Neural cell (in vitro differentiated cells): ENCODE results near the gene PIANP.

ENCODE experiments used
- CTCF ChIP-seq: fragments of 450-650 bp; IDR thresholded peaks from 2 replicates; pipeline ENCODE4 v1.5.1; 2014; ENCODE audit warnings: antibody characterized with exemption, mild to moderate bottlenecking, moderate library complexity; ENCODE audit not compliant: poor library complexity, severe bottlenecking
- EP300 ChIP-seq: fragments of 450-650 bp; conservative IDR thresholded peaks from 2 replicates; pipeline ENCODE4 v1.6.1; 2014; ENCODE audit warnings: antibody characterized with exemption, mild to moderate bottlenecking, moderate library complexity; ENCODE audit not compliant: poor library complexity, severe bottlenecking
- EZH2 ChIP-seq: fragments of 200-600, 300-800 bp; shearing (Covaris generic), sonication (generic); IDR thresholded peaks from 2 replicates; pipeline ENCODE4 v1.6.1; 2014; ENCODE audit warnings: antibody characterized with exemption, low read length, borderline replicate concordance, mild to moderate bottlenecking; ENCODE audit not compliant: insufficient read depth, poor library complexity, severe bottlenecking
- POLR2AphosphoS5 ChIP-seq: IDR thresholded peaks from 2 replicates; pipeline ENCODE4 v1.6.1; 2012
- RAD21 ChIP-seq: fragments of 450-650 bp; conservative IDR thresholded peaks from 2 replicates; pipeline ENCODE4 v1.6.1; 2014; ENCODE audit warnings: antibody characterized with exemption, mild to moderate bottlenecking, moderate library complexity
- REST ChIP-seq: IDR thresholded peaks from 2 replicates; pipeline ENCODE4 v1.6.1; 2012; ENCODE audit warnings: borderline replicate concordance
- TAF1 ChIP-seq: IDR thresholded peaks from 2 replicates; pipeline ENCODE4 v1.6.1; 2012; ENCODE audit warnings: low read depth

DNA sequence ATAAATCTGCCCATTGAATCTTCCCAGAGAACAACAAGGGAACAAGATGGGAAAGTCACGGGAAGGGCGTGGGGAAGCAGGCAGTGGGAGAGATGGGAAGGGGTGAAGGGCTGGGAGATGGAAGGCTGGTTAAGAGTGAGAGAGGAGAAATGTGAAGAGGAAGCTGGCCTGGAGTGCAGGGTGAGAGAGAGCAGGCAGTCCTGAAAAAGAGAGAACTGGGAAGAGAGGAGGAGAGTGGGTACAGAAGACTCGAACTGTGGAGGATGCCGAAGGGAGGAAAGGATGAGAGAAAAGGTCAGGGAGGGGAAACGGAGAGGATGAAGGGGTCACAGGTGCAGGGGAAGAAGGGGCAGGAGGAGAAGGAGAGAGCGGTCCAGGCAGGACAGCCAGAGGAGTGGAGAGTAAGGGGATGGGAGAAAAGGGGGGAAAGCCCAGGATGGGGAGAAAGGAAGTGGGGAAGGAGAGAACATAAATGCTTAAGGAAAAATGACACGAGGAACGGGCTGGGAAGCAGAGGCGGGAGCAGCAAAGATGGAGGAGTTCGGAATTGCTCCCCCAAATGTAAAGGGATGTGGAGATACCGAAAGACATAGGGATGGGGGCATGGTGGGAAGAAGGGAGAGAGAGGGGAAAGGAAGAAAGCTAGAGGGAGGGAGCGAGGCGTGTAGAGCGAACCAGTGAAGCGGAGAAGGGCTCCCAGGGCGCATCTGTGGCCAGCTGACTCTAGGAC, 1.2 kb downstream of the PIANP start:
- TF ChIP-seq EZH2, result no peak
- TF ChIP-seq POLR2AphosphoS5, result no peak
- no peak for TF ChIP-seq CTCF
- TF ChIP-seq EP300, result no peak
- no peak for TF ChIP-seq REST
- TF ChIP-seq TAF1, result no peak
- no peak for TF ChIP-seq RAD21
